Left ventricle myocardium inferior (tissue), 1 donor: ENCODE measurements around the gene CDK14. TPM values are rescaled to one million over a fixed set of nuclear protein-coding genes. Genes with fewer than 3 reads are reported as not detected.

Experiments
- DNase-seq: peaks from one replicate; pipeline ENCODE4 v3.0.0-alpha.2; 2020
- H3K27ac ChIP-seq: fragments of 200-600 bp; replicated peaks from 2 replicates; pipeline ENCODE4 v1.8.0; 2021
- H3K27me3 ChIP-seq: fragments of 200-600 bp; 2 replicates; pipeline ENCODE4 v1.8.0; 2021; ENCODE audit warnings: low read depth
- H3K36me3 ChIP-seq: fragments of 200-600 bp; 2 replicates; pipeline ENCODE4 v1.8.0; 2021
- H3K4me1 ChIP-seq: fragments of 200-600 bp; 2 replicates; pipeline ENCODE4 v1.8.0; 2021
- H3K4me3 ChIP-seq: fragments of 200-600 bp; 2 replicates; pipeline ENCODE4 v1.8.0; 2021; ENCODE audit warnings: mild to moderate bottlenecking, moderate library complexity
- H3K9me3 ChIP-seq: fragments of 200-600 bp; replicated peaks from 2 replicates; pipeline ENCODE4 v1.8.0; 2021
- CTCF ChIP-seq: fragments of 200-600 bp; IDR thresholded peaks from 2 replicates; pipeline ENCODE4 v1.8.0; 2021; ENCODE audit warnings: antibody characterized with exemption, mild to moderate bottlenecking, borderline replicate concordance
- intact Hi-C: fragments of 100-400 bp; cut with micrococcal nuclease; formaldehyde crosslinking; loops from one replicate; pipeline ENCODE4 v1.11.0; 2022
- total RNA-seq: library from RNA; stranded (reverse); fragmentation: NEBNext Ultra II Directional; extraction: Animal tissue kit (Norgen Biotek cat#: 25700); gene quantifications from one replicate; pipeline ENCODE4 v1.2.1, GENCODE V29; 2021
- donor health status: DM: no; HTN: yes; CAD: no; lungs with severe emphysema.

Gene CDK14
- total RNA-seq, 1 donor from 2014 or later, result 18.7 TPM

- Histone ChIP-seq H3K36me3 (no peaks in the 10 kb centered on the region), H3K27ac (peak overlapping the region; percentile 4), H3K9me3 (no peaks in the 10 kb centered on the region), H3K27me3 (no peaks in the 10 kb centered on the region), H3K4me3 (no peak overlapping the region), H3K4me1 (peaks cover 23% of the 10 kb centered on the region)
- intact Hi-C loops, result no loop called here
- TF ChIP-seq CTCF, result no peak
- DNase-seq, result no peak
These were observed 362.5 kb downstream of the CDK14 start for GRCh38 chr7:90958647-90959046.

GRCh38 chr7:90961037-90961725 is 365.1 kb downstream of the CDK14 start:
- DNase-seq, result no peak
- intact Hi-C loops, result no loop called here
- Histone ChIP-seq H3K9me3 (no peaks in the 10 kb centered on the region), H3K36me3 (no peaks in the 10 kb centered on the region), H3K27me3 (no peaks in the 10 kb centered on the region), H3K27ac (no peak overlapping the region), H3K4me3 (no peak overlapping the region), H3K4me1 (peaks cover 21% of the 10 kb centered on the region)
- TF ChIP-seq CTCF, result no peak

- H3K9me3 ChIP-seq, result no peaks in the 10 kb centered on the region
- no peak for TF ChIP-seq CTCF
- intact Hi-C loops, result no loop called here
These were observed 369.1 kb downstream of the CDK14 start for GRCh38 chr7:90965211-90965610.

GRCh38 chr7:90966346-90966745 is 370.2 kb downstream of the CDK14 start:
- no peaks in the 10 kb centered on the region for H3K27me3 ChIP-seq
- TF ChIP-seq CTCF, result no peak
- no peak overlapping the region for H3K27ac ChIP-seq
- H3K9me3 ChIP-seq, result no peaks in the 10 kb centered on the region
- H3K4me3 ChIP-seq, result no peak overlapping the region
- DNase-seq, result no peak
- no peaks in the 10 kb centered on the region for H3K4me1 ChIP-seq
- intact Hi-C loops, result no loop called here
- H3K36me3 ChIP-seq, result no peaks in the 10 kb centered on the region

More at GRCh38 chr7:90965211-90965610, 369.1 kb downstream of the CDK14 start:
- no peaks in the 10 kb centered on the region for H3K36me3 ChIP-seq
- DNase-seq, result no peak
- no peak overlapping the region for H3K27ac ChIP-seq
- no peaks in the 10 kb centered on the region for H3K27me3 ChIP-seq
- no peak overlapping the region for H3K4me3 ChIP-seq
- peaks cover under 1% of the 10 kb centered on the region for H3K4me1 ChIP-seq

- Histone ChIP-seq H3K9me3 (peaks cover 8% of the 10 kb centered on the region), H3K27me3 (no peaks in the 10 kb centered on the region), H3K36me3 (no peaks in the 10 kb centered on the region), H3K27ac (no peak overlapping the region), H3K4me1 (no peaks in the 10 kb centered on the region), H3K4me3 (no peak overlapping the region)
- TF ChIP-seq CTCF, result no peak
- no peak for DNase-seq
- intact Hi-C loops, result no loop called here
These were observed 372.8 kb downstream of the CDK14 start for GRCh38 chr7:90968871-90969270.
